ENCODE measurements around the gene HIGD1B. TPM values are rescaled to one million over a fixed set of nuclear protein-coding genes. Genes with fewer than 3 reads are reported as not detected.
A peak's percentile ranks its signal among the peaks of the same experiment; 100 is the strongest.

The HIGD1B gene
- total RNA-seq, 1 experiment from 2014 or later = not detected

GRCh38 chr17:44850612-44851011 is 2.9 kb downstream of the HIGD1B start:
- Histone ChIP-seq H3K27me3 (no peaks in the 10 kb centered on the region), H3K27ac (no peak overlapping the region), H3K36me3 (peaks cover 44% of the 10 kb centered on the region), H3K4me1 (0 out of 2 replicates have a peak, but pooled peaks cover 2% of the 10 kb centered on the region), H3K4me3 (no peak overlapping the region), H3K9me3 (replicated peaks) (no peaks in the 10 kb centered on the region)
- DNase-seq = no peak

GRCh38 chr17:44854192-44854591 is 6.5 kb downstream of the HIGD1B start:
- Histone ChIP-seq H3K9me3 (replicated peaks) (no peaks in the 10 kb centered on the region), H3K27ac (no peak overlapping the region), H3K4me1 (0 out of 2 replicates have a peak, but pooled peaks cover 2% of the 10 kb centered on the region), H3K4me3 (no peak overlapping the region), H3K36me3 (peaks cover 69% of the 10 kb centered on the region), H3K27me3 (no peaks in the 10 kb centered on the region)
- DNase-seq = no peak

GRCh38 chr17:44859701-44860100 is 12.0 kb downstream of the HIGD1B start:
- Histone ChIP-seq H3K27ac (no peak overlapping the region), H3K4me1 (no peaks in the 10 kb centered on the region), H3K36me3 (peaks cover 82% of the 10 kb centered on the region), H3K27me3 (no peaks in the 10 kb centered on the region), H3K4me3 (no peak overlapping the region), H3K9me3 (replicated peaks) (no peaks in the 10 kb centered on the region)
- no peak for DNase-seq

DNA sequence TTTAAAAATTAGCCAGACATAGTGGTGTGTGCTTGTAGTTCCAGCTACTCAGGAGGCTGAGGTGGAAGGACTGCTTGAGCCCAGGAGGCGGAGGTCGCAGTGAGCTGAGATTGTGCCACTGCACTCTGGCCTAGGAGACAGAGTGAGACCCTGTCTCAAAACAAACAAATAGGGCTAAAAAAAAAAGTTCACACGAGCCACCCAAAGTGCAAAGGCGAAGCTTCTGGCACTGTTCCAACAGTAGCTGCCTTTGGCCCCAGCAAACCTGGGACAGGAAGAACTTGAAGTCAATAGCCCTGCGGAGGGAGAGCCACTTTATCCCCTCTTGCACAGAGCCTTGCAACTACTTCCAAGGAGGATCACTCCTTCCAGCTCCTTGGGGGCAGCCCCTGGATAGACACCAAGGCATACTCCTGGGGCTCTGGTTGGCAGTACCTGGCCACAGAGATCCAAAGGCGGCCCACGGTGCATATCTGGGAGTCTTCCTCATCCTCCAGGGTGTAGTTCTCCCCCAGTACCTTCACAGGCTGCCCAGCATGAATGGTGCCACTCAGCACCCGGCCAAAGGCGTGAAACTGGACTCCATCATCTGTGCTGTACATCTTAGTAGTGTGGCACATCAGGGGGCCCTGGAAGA is 14.7 kb downstream of the HIGD1B start:
- DNase-seq = no peak
- H3K4me1 ChIP-seq = no peaks in the 10 kb centered on the region
- H3K27ac ChIP-seq = no peak overlapping the region
- H3K27me3 ChIP-seq = no peaks in the 10 kb centered on the region
- H3K9me3 ChIP-seq (replicated peaks) = no peaks in the 10 kb centered on the region
- H3K36me3 ChIP-seq = peaks cover 69% of the 10 kb centered on the region
- H3K4me3 ChIP-seq = no peak overlapping the region

- Histone ChIP-seq H3K27me3 (no peaks in the 10 kb centered on the region), H3K4me1 (no peaks in the 10 kb centered on the region), H3K9me3 (replicated peaks) (no peaks in the 10 kb centered on the region), H3K27ac (no peak overlapping the region), H3K36me3 (peaks cover 66% of the 10 kb centered on the region), H3K4me3 (no peak overlapping the region)
- DNase-seq = no peak
Measured at GRCh38 chr17:44863061-44863918, 15.6 kb downstream of the HIGD1B start.

- no peaks in the 10 kb centered on the region for H3K4me1 ChIP-seq
- H3K27ac ChIP-seq = no peak overlapping the region
- H3K4me3 ChIP-seq = no peak overlapping the region
- no peak for DNase-seq
- H3K9me3 ChIP-seq (replicated peaks) = no peaks in the 10 kb centered on the region
- H3K27me3 ChIP-seq = no peaks in the 10 kb centered on the region
- peaks cover 61% of the 10 kb centered on the region for H3K36me3 ChIP-seq
Measured at GRCh38 chr17:44864831-44865230, 17.1 kb downstream of the HIGD1B start.

DNA sequence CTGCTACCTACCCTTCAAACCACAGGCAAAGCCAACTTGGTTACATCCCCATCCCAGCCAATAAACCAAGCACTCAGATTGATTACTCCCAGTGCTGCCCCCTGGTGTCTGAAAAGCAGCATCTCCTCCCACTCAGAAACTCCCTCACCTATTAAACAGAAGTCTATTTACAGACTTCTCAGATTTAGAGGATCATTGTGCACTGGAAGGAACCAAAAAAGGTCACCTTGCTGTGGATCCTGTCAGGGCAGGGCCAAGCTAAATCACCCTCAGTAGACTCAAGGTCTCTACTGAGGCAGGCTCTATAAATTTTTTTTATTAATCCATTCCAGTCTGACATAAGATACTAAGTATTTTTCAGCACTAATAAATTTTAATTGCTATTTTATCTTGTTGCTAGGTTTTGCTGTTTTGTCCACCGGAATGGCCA is 17.6 kb downstream of the HIGD1B start:
- peaks cover 61% of the 10 kb centered on the region for H3K36me3 ChIP-seq
- H3K4me1 ChIP-seq = no peaks in the 10 kb centered on the region
- H3K27me3 ChIP-seq = no peaks in the 10 kb centered on the region
- DNase-seq = peak; percentile 74 to 89
- no peaks in the 10 kb centered on the region for H3K9me3 ChIP-seq (replicated peaks)
- H3K4me3 ChIP-seq = no peak overlapping the region
- H3K27ac ChIP-seq = no peak overlapping the region

DNA sequence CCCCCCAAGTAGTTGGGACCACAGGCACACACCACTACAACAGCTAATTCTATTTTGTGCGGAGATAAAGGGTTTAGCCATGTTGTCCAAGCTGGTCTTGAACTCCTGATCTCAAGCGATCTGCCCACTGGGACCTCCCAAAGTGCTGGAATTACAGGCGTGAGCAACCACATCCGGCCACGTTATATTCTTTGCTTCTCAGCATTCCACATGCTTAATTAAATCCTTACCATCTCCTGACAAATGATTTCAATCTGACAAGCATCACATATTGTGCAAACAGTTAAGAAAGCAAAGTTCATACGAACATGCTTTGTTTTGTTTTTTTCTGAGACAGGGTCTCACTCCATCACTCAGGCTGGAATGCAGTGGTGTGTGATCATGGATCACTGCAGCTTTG is 18.2 kb downstream of the HIGD1B start:
- Histone ChIP-seq H3K9me3 (replicated peaks) (no peaks in the 10 kb centered on the region), H3K36me3 (peaks cover 59% of the 10 kb centered on the region), H3K27ac (no peak overlapping the region), H3K27me3 (no peaks in the 10 kb centered on the region), H3K4me3 (no peak overlapping the region), H3K4me1 (no peaks in the 10 kb centered on the region)
- no peak for DNase-seq

DNA sequence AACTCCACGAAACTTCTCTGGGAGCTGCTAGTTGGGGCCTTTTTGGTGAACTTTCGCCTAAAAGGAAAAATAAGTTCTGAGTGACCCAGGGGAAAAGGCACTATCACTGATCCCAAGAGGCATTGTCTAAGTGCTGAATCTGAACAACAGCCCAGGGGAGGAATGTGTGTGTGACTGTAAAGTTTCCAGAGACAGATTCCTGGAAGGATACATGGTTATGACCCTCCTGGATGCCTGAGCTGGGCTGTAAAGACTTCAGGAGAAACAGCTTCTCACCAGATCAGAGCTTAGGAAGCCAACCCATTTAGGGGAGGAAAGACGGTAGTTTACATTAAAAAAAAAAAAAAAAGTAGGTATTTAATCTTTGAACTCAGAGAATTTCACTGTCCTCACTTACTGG is 20.2 kb downstream of the HIGD1B start:
- no peak overlapping the region for H3K4me3 ChIP-seq
- no peak for DNase-seq
- peaks cover 55% of the 10 kb centered on the region for H3K36me3 ChIP-seq
- H3K27ac ChIP-seq = no peak overlapping the region
- no peaks in the 10 kb centered on the region for H3K9me3 ChIP-seq (replicated peaks)
- H3K27me3 ChIP-seq = no peaks in the 10 kb centered on the region
- H3K4me1 ChIP-seq = no peaks in the 10 kb centered on the region

GRCh38 chr17:44871556-44871955 is 23.9 kb downstream of the HIGD1B start:
- no peak overlapping the region for H3K27ac ChIP-seq
- DNase-seq = no peak
- H3K4me1 ChIP-seq = no peaks in the 10 kb centered on the region
- peaks cover 66% of the 10 kb centered on the region for H3K36me3 ChIP-seq
- no peaks in the 10 kb centered on the region for H3K9me3 ChIP-seq (replicated peaks)
- H3K4me3 ChIP-seq = no peak overlapping the region
- no peaks in the 10 kb centered on the region for H3K27me3 ChIP-seq

GRCh38 chr17:44872131-44872768 is 24.6 kb downstream of the HIGD1B start:
- H3K4me3 ChIP-seq = no peak overlapping the region
- DNase-seq = no peak
- H3K36me3 ChIP-seq = peaks cover 68% of the 10 kb centered on the region

DNA sequence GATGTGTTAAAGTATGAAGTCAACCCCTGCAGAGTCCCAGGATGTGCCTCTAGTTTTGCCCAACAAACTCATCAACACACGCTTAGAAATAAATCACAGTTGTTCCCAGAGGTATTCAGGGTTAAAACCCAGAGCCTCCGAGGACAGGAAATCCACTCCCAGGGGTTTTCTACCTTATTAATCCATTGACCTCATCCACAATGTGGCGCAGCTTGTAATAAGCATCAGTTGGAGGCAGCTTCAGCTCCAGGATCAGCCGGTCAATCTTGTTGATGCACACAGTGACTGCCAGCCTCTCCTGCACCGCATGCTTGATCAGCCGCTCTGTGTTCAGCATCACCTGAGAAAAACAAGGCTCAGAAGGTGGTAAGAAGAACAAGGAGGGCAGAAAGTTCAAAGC is 28.1 kb downstream of the HIGD1B start:
- no peaks in the 10 kb centered on the region for H3K9me3 ChIP-seq (replicated peaks)
- H3K4me1 ChIP-seq = no peaks in the 10 kb centered on the region
- H3K4me3 ChIP-seq = no peak overlapping the region
- no peak overlapping the region for H3K27ac ChIP-seq
- no peaks in the 10 kb centered on the region for H3K27me3 ChIP-seq
- peaks cover 82% of the 10 kb centered on the region for H3K36me3 ChIP-seq
- no peak for DNase-seq

More at GRCh38 chr17:44872131-44872768, 24.6 kb downstream of the HIGD1B start:
- H3K27ac ChIP-seq = no peak overlapping the region
- no peaks in the 10 kb centered on the region for H3K4me1 ChIP-seq
- H3K9me3 ChIP-seq (replicated peaks) = no peaks in the 10 kb centered on the region
- H3K27me3 ChIP-seq = no peaks in the 10 kb centered on the region

- Histone ChIP-seq H3K27me3 (no peaks in the 10 kb centered on the region), H3K4me3 (no peak overlapping the region), H3K9me3 (replicated peaks) (no peaks in the 10 kb centered on the region), H3K27ac (no peak overlapping the region), H3K36me3 (peaks cover 86% of the 10 kb centered on the region), H3K4me1 (no peaks in the 10 kb centered on the region)
- no peak for DNase-seq
Measured at GRCh38 chr17:44877121-44877520, 29.4 kb downstream of the HIGD1B start.

DNA sequence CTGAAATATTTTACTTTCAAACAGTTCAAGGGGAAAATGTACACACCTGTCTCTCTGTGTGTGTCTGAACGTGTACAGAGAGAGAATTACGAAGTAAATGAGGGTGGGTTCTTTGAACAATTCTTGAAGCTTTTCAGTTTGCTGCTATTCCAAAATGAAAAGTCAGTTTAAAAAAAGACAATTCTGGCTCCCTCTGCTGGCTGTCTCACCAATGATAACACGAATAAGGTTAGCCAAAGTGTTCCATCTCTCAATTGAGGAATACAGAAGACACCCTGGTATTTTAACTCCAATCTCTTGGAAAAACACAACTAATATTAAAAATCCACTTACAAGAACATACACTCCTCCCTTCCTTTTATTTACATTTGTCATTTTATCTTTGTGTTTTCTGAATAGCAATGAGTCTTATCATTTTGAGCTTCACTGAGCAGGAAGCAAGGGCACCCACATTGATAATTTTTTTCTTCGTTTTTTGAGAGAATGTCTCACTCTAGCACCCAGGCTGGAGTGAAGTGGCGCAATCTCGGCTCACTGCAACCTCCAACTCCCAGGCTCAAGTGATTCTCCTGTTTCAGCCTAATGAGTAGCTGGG is 31.0 kb downstream of the HIGD1B start:
- H3K9me3 ChIP-seq (replicated peaks) = no peaks in the 10 kb centered on the region
- no peak overlapping the region for H3K4me3 ChIP-seq
- no peaks in the 10 kb centered on the region for H3K4me1 ChIP-seq
- H3K36me3 ChIP-seq = peaks cover 89% of the 10 kb centered on the region
- H3K27me3 ChIP-seq = no peaks in the 10 kb centered on the region
- DNase-seq = peak; percentile 26 to 60
- no peak overlapping the region for H3K27ac ChIP-seq

- Histone ChIP-seq H3K4me3 (no peak overlapping the region), H3K27me3 (no peaks in the 10 kb centered on the region), H3K27ac (no peak overlapping the region), H3K9me3 (replicated peaks) (no peaks in the 10 kb centered on the region), H3K4me1 (no peaks in the 10 kb centered on the region), H3K36me3 (peaks cover 91% of the 10 kb centered on the region)
- no peak for DNase-seq
Measured at GRCh38 chr17:44879376-44879775, 31.7 kb downstream of the HIGD1B start.

Data from SJCRH30 (cell line).